Measurements from ENCODE around the gene NSUN5. TPM values are rescaled to one million over a fixed set of nuclear protein-coding genes. Genes with fewer than 3 reads are reported as not detected.

NSUN5 gene
- total and polyA plus RNA-seq, 2 of the 8 experiments (the other 6 are each of a cell fraction or from before 2014, with no cell fraction given), result 56.2 to 89.0 TPM

DNA sequence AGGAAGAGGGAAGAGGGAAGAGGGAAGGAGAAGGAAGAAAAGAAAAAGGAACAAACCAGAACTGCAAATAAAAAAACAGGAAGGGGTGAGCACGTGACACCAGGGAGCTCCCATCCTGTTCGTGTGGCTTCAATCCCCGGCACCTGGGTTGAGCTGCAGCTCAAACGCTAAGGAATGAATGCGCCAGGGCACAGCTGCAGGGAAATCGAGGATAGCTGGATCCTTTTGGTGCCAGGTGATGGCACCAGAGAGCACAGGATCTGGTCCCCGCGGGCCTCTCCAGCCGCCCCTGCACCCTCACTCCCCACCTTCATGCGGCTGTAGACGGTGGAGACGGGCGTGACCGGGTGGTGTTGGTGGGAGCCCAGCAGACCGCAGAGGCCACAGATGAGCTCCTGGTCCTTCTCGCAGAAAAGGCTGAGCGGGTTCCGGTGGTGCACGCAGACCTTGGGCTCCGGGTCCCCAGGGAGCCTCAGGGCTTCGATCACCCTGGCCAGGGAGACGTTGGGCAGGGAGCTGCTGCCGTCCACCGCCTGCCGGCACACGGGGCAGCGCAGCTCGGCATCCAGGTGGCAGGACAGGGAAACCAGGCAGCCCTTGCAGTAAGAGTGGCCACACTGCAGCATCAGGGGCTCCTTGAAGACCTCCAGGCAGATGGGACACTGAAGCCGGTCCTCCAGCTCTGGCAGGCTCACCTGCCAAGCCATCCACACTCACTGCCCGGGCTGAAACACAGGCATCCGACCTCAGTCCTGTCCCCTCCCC, 15.6 kb upstream of the NSUN5 start (continued):
- TF ChIP-seq, protein P1, sequence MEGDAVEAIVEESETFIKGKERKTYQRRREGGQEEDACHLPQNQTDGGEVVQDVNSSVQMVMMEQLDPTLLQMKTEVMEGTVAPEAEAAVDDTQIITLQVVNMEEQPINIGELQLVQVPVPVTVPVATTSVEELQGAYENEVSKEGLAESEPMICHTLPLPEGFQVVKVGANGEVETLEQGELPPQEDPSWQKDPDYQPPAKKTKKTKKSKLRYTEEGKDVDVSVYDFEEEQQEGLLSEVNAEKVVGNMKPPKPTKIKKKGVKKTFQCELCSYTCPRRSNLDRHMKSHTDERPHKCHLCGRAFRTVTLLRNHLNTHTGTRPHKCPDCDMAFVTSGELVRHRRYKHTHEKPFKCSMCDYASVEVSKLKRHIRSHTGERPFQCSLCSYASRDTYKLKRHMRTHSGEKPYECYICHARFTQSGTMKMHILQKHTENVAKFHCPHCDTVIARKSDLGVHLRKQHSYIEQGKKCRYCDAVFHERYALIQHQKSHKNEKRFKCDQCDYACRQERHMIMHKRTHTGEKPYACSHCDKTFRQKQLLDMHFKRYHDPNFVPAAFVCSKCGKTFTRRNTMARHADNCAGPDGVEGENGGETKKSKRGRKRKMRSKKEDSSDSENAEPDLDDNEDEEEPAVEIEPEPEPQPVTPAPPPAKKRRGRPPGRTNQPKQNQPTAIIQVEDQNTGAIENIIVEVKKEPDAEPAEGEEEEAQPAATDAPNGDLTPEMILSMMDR (IDR thresholded peaks at IDR 0.05; ENCODE audit: control extremely low read depth in 1 of 3, insufficient read depth in 1 of 3, low read depth in 1 of 3, low read length in 3 of 3), result peak; percentile 67 to 80 (median 75)
